Ramos (cell line): ENCODE data around the gene TAF4B.
"Not testable (repeated sequence)": the region's sequence is repeated elsewhere in the genome, so short reads cannot be mapped to it uniquely, and the experiment has no call there.

ENCODE experiments used
- in situ Hi-C: fragments of 300-500 bp; cut with MboI; formaldehyde crosslinking; loops from one replicate; pipeline ENCODE4 v1.14.3; 2022; ENCODE audit warnings: low sequenced_read_pairs; ENCODE audit not compliant: unreplicated experiment

Gene TAF4B

DNA sequence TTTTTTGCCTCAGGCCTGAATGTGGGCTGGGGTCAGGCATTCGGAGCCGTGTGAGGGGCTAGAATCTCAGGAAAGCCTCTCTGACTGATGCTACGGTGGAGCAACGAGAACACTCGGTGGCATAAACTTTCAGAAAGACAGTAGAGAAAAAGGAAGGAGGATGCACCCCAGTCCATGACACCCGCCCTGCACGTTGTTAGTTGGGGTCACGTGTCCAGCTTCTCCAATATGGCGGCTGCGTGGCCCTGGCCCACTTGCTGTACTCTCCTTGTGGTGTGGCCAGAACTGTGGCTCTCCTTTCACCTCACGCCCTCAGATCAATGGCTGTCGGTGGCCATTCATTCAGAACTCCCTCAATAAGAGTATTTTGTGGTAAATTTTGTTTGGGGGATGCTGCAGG lies 190.9 kb downstream of the TAF4B start:
- in situ Hi-C loops, result no loop called here

DNA sequence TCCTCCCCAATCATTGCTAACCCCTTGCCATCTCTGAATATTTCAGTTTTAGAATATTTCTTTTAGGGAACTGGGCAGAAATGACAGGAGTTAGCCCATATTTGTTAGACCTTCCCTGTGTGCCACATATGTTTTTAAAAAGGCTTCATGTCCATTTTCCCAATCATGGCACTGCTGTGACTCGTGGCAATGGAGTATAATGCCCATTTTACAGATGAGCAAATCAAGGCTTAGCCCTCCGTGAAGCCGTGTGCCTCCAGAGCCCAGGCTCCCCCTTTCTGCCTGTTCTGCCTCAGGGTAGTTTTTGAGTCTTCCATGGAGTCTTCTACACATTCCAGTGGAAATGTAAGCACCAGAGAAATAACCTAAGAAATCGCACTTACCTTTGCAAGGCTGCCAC lies 192.0 kb downstream of the TAF4B start:
- in situ Hi-C loops, result no loop called here

- in situ Hi-C loops, result no loop called here
These were observed 193.5 kb downstream of the TAF4B start for GRCh38 chr18:26419746-26420145.

DNA sequence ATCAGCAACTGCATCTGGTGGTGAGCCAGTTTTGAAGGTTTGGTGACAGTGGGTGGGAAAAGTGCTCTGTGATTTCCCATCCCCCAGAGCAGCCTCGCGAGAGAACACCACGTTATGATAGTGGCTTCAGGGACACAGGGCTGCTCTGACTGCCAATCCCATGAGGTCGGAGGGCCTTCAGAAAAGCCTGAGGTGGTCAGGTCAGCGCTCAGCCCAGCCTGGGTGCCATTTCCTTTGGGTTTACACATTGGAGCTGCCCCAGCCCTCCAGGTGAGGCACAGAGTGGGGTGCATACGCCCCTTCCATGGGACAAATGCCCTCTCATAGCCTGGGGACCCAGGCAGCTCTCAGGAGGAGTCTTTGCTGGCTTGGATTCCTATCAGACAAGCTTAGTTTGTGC lies 195.3 kb downstream of the TAF4B start:
- in situ Hi-C loops, result no loop called here

DNA sequence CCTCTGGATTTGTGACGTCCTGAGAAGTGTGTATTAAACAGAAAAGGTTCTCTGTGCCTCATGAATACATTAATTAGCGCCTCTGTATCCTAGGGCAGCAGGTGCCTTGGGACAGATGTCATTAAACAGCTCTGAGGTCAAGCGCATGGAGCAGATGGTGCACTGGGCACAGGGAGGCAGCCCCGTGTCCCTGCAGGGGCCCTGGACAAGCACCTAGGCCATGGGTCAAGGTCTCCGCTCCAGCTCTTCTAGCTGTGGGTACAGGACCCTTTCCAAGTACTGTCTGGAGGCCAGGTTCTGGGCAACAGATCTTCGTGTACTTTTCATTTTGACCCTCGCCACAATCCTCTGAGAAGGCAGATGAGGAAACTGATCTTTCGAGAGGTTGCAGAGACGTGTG lies 195.7 kb downstream of the TAF4B start:
- in situ Hi-C loops, result no loop called here

GRCh38 chr18:26422472-26423162 lies 196.4 kb downstream of the TAF4B start:
- in situ Hi-C loops, result no loop called here

- in situ Hi-C loops, result no loop called here
These were observed 198.3 kb downstream of the TAF4B start for GRCh38 chr18:26424428-26425147.

DNA sequence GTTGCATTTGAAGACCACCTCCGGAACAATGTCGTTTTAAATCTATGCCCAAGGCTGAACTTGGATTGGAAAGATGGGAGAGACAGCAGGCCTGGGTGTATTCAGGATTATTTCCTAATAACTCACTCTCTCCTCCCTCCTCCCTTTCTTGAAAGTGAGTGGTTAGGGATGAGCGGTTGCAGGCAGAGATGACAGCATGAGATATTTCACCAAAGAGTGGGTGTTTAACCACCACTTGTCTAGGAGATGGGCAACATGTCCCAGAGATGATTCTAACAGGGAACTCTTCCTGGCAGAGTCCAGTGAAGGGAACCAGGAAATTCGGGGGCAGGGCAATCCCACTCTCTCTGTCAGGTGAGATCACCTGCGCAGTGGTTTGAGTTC lies 198.9 kb downstream of the TAF4B start:
- in situ Hi-C loops, result no loop called here

DNA sequence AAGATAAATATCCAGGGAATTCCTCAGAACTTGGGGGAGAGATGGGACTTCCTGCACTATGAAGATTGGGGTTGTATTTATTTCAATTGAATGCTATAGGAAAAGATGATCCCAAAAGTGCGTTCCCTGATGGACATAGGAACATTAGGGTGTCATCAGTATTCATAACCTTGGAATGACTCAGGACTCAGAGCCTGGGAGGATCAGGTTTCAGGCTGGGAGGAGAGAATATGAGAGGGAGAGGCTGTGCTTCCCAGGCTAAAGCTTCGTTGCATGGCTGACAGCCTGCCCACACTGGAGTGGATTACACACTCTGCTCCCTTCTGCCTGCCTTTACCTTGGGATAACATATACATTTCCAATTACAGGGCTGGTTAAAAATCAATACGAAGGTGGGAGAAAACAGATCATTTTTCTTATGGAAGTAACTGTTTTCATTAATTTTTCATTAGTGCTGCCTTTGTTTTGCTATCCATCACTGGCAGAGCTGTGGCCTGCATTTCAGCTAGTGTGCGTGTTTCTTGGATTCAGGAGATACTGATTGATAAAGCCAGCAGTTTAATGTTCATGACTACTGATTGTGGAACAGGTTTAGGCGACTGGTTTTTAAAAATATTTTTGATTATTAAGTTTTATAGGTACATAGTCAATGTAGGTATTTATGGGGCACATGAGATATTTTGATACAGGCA lies 203.4 kb downstream of the TAF4B start:
- in situ Hi-C loops, result no loop called here

- in situ Hi-C loops, result no loop called here
These were observed 206.6 kb downstream of the TAF4B start for GRCh38 chr18:26432651-26433424.

DNA sequence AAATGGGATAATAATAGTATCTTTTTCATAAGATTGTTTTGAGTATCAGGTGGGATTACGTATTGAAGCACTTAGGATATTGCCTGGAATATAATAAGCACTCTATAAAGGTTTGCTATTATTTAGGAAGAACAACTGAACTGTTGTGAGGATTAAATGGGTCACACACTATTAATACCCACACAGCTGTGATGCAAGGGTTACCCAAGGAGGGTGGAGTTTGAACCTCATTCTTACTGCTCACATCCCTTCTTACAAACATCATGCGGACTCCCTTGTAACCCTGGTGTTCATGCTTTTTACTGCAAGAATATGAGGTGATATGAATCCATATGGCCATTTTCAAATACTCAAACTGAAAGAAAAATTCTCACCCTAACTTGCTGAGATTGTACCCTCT lies 208.6 kb downstream of the TAF4B start:
- in situ Hi-C loops, result no loop called here

GRCh38 chr18:26435415-26436095 lies 209.3 kb downstream of the TAF4B start:
- in situ Hi-C loops, result no loop called here

DNA sequence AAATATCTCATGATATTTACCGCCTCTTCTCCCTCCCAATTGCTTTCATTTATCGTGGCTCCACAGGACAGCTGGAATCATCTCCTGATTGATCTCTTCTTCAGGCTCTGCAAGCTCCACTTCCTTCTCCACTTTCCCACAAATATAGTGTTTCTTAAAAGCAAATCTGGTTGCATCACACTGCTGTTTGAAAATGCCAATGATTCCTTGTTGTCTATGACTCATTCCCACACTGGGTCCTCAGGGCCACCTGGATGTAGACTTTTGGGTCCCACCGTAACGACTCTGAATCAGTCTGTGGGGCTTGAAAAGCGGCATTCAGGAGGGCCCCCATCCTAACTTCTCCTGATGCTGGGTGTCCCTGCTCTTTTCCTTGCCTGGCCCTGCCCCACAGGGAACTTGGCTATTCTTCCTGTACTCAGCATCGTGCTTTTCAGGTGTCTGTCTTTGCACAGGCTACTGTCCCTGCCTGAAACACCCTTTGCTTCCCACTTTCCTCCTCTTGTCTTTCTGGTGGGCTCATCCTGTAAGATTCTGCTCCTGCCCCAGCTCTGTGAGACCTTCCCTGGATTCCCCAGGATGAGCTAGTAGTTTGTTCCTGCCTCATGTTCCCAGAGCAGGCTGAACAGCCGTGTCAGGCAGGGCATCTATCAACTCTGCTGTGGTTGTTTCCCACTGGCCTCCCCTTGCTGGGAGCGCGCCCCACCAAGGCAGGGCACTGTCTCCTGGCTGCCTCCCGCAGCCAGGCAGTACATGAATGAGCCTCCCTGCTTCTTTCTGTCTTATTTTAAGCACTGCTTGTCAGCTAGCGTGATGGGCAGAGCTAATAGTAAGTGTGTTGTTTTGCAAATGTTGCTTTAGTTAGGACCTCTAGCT lies 210.2 kb downstream of the TAF4B start:
- in situ Hi-C loops, result no loop called here

- in situ Hi-C loops, result not testable (repeated sequence)
These were observed 211.4 kb downstream of the TAF4B start for GRCh38 chr18:26437634-26438033.

DNA sequence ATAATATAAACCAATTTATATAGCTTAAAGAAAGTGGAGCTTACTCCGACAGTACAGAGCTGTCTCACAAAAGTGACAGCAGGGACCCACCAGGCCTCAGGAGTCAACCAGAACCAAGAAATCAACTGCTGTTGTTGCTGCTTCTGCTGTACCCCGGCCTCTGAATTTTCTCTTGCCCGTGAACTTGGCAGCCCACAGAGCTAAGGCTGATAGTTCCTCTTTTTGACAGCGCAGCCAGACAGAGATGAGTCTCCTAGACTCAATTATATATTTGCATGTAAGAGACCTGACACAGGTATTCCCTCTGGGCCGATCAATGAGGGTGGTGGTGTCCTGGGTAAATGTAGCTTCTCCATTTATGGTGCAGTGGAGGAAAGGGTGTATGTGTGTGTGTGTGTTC lies 212.7 kb downstream of the TAF4B start:
- in situ Hi-C loops, result no loop called here

GRCh38 chr18:26439537-26439936 lies 213.3 kb downstream of the TAF4B start:
- in situ Hi-C loops, result no loop called here

DNA sequence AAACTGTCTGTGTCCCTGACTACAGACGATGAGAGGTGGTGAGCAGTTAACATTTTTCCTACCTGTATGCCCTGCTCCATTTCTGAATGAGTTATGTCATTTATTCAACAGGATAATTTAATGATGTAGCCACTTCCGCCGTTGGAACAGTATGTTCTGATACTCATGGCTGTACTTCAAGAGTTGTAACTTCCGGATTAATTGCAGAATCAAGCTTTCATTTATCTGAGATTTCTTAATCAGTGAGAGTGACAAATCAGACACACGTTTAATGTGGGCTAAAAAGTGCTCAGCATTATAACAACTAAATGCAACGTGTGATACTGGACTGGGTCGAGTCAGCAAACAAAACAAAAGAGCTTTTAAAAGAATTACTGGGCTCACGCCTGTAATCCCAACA lies 214.4 kb downstream of the TAF4B start:
- in situ Hi-C loops, result no loop called here
